Kidney capillary endothelial cell (primary cell): ENCODE data around the gene ACAP3.
A peak's percentile ranks its signal among the peaks of the same experiment; 100 is the strongest.

Experiments used
- DNase-seq: peaks from one replicate; pipeline ENCODE4 v3.0.0-alpha.2; 2018; ENCODE audit warnings: low spot score

ACAP3 gene

GRCh38 chr1:1244192-1244811 is 63.4 kb downstream of the ACAP3 start:
- DNase-seq = peak; percentile 36

DNA sequence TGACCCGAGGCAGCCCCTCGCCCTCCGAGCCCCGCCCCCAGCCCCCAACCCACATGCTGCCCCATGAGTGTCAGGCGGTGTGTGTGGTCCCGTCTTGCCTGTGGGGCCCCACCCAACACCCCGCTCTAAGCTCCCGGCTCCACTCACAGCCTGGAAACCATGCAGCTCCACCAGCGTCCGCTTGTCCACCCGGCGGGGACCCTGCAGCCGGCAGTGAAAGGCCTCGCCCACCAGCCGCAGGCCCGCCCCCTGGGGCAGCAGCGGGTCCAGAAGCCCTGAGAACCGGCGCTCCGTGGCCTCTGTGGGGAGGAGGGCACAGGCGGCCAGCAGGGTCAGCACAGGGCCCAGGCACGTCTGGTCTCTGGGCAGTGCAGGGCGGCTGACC is 63.9 kb downstream of the ACAP3 start:
- no peak for DNase-seq

- DNase-seq = no peak
Observed at GRCh38 chr1:1243266-1243660, 64.5 kb downstream of the ACAP3 start.

DNA sequence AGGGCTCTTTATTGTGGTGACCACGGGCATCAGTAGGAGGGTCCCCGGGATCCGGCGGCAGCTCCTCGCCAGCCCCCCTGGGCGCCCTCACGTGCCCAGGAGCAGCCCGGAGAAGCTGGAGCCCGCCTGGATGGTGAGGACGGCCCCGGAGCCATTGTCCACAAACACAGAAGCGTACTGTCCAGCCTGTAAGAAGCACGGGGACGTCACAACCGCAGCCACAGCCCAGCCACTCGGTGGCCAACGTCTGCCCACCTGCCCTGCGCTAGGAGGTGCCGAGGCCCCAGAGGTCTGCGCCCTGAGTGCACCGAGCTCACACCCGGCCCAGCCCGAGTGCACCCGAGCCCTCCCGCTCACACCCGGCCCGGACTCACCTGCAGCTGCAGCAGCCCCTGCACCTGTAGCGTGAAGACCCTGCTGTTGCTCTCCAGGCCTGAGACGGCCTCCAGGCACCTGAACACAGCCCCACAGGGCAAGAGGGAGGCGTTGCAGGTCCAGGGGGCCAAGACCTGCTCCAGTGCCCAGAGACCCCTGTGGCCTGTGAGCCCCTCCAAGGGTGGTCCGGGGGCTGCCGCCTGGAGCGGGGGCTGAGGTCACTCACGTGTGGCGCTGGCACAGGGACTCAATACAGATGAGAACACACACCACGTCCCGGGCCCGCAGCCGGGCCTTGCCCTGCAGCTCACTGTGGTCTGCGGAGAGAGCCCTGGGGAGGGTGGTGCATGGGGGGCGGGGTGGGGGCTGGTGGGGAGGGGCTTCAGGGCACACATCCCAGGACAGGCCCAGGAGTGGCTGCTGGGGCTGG is 65.1 kb downstream of the ACAP3 start:
- DNase-seq = no peak
